ES-I3 (cell line): ENCODE results near the gene TRPM5.

Experiments
- H3K36me3 ChIP-seq: 2 replicates; pipeline ENCODE4 v1.6.1; 2013; ENCODE audit warnings: mild to moderate bottlenecking, low read length, control low read depth, moderate library complexity; ENCODE audit not compliant: insufficient read depth
- H3K4me1 ChIP-seq: 2 replicates; pipeline ENCODE4 v1.6.1; 2013; ENCODE audit warnings: mild to moderate bottlenecking, control low read depth, low read length; ENCODE audit not compliant: insufficient read depth
- H3K9ac ChIP-seq: 2 replicates; pipeline ENCODE4 v1.6.1; 2013; ENCODE audit warnings: low read depth, mild to moderate bottlenecking, low read length, moderate library complexity
- H3K9me3 ChIP-seq: 2 replicates; pipeline ENCODE4 v1.6.1; 2013; ENCODE audit warnings: mild to moderate bottlenecking, low read length, moderate library complexity; ENCODE audit not compliant: control insufficient read depth, insufficient read depth

TRPM5 gene

GRCh38 chr11:2464451-2465165, 20.3 kb upstream of the TRPM5 start:
- Histone ChIP-seq H3K36me3 (no peaks in the 10 kb centered on the region), H3K4me1 (no peaks in the 10 kb centered on the region), H3K9ac (no peak overlapping the region), H3K9me3 (no peaks in the 10 kb centered on the region)

DNA sequence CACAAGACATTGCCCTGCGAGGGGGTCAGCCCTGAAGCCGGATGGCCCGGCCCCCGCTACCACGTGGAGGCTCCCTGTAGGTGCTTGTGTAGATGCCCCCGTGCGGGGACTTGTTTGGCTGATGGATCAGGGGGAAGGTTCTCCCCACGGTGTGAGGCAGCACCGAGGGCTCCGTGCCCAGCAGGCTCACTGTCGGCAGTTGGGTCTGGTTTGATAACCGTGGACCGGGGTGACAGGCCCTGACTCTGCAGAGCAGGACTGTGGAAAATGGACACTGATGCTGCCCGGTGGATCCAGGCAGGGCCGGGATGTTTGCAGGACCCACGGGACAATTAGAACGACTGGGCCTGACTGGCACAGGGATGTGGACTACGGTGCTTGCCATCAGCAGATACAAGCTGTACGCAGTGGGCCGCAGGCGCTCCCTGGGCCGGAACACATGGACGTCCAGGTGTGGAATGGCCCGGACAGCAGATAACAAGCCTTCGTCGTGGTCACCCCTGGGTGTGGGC, 19.5 kb upstream of the TRPM5 start:
- Histone ChIP-seq H3K36me3 (no peaks in the 10 kb centered on the region), H3K9ac (no peak overlapping the region)

DNA sequence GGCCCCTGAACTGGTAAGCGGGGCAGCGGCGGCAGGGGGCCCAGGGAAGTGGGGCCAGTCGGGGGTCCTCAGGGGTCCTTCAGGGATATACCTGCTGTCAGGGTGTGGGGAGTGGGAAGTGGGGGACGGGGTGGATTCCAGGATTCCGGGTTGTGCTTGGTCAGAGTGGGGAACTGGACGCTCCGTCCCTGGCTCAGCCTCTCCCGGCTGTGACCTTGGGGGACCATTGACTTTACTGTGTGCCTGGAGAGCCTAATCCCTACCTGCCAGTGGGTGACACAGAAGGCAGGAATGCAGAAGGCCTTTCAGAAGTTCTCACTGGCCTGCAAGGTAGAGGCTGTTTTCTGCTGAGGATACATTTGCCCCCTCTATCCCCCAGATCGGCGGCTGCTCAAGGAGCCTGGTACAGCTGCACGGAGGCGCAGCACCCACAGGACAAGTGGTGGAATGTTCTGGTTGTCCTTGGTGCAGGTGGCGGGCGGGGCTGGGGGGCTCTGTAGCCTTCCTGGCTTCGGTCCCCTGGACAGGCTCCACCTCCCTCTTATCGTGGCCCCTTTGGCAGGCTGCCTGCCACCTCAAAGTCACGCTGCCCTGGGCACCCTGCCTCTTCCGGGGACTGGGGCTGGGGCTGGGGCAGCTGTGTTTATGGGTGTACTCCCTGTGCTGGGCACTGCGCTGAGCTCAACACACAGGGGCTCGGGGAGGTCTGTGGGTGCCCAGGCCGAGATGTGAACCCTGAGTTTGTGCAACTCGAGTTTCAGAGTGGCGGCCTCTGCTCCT, 18.9 kb upstream of the TRPM5 start:
- Histone ChIP-seq H3K9ac (no peak overlapping the region), H3K36me3 (no peaks in the 10 kb centered on the region), H3K9me3 (no peaks in the 10 kb centered on the region), H3K4me1 (no peaks in the 10 kb centered on the region)

More for the DNA sequence above, 19.5 kb upstream of the TRPM5 start:
- no peaks in the 10 kb centered on the region for H3K4me1 ChIP-seq
- no peaks in the 10 kb centered on the region for H3K9me3 ChIP-seq

DNA sequence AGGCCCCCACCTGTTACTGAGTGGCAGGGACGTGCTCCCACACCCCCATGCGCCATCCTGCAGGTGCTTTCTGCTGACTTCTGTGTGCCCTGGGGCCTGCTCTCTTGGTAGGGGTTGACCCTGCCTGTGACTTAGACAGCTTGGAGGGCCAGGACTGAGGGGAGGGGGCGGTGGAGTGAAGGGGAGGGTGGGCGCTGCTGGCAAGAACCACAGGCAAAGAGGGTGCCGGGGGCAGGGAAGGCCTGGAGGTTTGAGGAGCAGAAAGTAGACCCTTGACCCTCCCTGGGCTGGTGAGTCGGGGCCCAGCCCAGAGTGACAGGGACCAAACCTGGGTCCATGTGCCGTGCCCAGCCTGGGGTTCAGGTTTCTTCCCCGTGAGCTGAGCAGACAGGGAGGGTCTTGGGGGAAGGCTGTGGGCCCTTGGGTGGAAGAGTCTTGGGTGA, 18.2 kb upstream of the TRPM5 start:
- no peaks in the 10 kb centered on the region for H3K9me3 ChIP-seq
- H3K4me1 ChIP-seq: no peaks in the 10 kb centered on the region
- H3K9ac ChIP-seq: no peak overlapping the region
- H3K36me3 ChIP-seq: no peaks in the 10 kb centered on the region

- H3K4me1 ChIP-seq: no peaks in the 10 kb centered on the region
- H3K9me3 ChIP-seq: no peaks in the 10 kb centered on the region
- H3K36me3 ChIP-seq: no peaks in the 10 kb centered on the region
- H3K9ac ChIP-seq: no peak overlapping the region
Measured at GRCh38 chr11:2461956-2462542, 17.7 kb upstream of the TRPM5 start.

DNA sequence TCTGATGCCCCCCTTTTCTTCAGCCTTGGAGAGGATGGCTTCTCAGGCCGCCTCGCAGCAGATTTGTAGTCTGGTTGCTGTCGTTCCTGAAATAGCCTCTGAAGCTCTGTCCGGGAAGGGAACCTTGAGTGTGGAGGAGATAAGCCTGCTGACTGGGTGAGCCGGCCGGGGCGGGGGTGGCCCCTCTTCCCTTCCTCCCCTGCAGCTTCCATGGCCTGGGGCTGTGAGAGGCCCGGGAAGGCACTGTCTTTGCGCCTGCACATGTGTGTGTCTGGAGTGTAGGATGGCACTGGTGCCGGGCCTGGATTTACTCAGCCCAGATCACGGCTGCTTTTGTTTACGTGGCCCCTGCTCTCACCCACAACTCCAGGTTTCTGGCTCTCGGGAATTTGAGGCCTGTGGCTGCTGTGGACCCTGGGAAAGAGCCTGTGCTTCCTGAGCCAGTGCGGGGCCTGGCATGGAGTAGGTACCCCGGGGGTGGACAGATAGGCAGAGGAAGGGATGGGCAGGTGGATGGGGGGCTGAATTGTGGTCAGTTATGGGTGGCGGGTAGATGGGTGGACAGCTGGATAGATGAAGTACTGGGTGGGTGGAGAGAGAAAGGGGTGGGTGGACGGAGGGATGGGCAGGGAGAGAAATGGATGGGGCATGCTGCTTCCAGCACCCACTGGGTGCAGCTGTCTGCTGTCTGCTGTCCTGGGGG, 17.1 kb upstream of the TRPM5 start:
- no peak overlapping the region for H3K9ac ChIP-seq

DNA sequence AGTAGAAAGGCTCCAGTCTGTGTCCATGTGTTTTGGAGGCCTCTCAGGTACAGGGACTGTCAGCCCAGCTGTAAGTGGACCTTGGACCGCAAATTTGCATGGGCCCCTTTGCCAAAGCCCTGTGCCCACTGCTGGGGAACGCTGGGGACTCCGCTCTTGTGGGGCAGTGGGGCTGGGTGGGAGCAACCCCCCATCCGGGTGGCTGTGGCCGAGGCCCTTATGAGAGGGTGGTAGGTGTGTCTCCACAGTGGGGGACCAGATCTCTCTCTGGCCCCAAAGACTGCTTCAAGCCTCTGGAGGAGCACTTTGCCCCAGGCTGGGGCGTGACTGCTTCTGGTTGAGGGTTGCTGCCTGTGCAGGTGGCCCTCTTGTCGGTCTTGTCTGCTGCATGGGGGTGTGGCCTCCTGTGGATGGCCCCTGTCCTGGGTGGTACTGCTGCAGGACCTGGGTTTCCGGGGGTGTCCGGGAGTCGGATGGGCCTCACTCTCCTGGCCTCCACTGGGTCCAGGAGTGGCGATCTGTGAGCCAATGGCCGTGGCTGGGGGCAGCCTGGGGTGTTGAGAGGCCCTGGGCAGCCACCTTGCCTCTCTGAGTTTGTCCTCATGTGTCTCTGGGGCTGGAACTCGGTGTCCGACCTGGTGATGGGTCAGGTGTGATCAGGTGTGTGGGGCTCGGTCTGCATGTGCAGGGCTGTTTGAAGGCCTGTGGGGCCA, 16.4 kb upstream of the TRPM5 start:
- H3K9ac ChIP-seq: no peak overlapping the region
- H3K36me3 ChIP-seq: no peaks in the 10 kb centered on the region
- no peaks in the 10 kb centered on the region for H3K4me1 ChIP-seq
- H3K9me3 ChIP-seq: no peaks in the 10 kb centered on the region

More for the DNA sequence above, 17.1 kb upstream of the TRPM5 start:
- no peaks in the 10 kb centered on the region for H3K36me3 ChIP-seq
- H3K9me3 ChIP-seq: no peaks in the 10 kb centered on the region
- H3K4me1 ChIP-seq: no peaks in the 10 kb centered on the region

- no peak overlapping the region for H3K9ac ChIP-seq
- no peaks in the 10 kb centered on the region for H3K4me1 ChIP-seq
Measured at GRCh38 chr11:2459796-2460531, 15.7 kb upstream of the TRPM5 start.

DNA sequence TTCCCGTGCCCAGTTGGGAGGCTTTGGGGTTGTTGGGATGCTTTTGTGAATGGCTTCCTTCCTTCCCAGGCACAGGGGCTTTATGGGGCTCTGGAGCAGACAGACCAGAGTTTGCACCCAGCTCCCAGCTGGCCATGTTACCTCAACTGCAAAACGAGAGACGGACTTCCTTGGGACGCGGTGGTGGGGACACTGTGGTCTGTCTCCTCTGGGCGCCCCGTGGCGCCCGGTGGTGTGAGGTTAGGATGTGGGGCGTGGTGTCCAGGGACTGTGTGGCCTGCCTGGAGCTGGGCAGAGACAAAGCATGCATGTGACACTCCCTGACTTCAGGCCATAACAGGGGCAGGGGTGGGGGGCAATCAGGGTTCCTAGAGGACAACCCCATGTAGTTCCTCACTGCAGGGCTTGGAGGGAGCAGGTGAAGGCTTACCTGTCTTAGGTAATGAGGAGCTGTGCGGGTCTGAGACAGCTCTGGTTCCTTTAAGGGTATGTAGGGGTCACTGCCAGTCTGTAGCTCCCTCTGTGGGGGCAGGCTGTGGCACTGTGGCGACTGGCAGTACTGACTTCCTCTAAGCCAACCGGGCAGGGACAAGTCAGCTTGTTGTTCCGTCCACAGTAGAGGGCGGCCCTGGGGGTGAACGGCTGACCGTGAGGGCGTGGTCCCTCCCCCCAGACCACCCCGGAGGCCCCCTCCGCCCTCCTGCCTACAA, 14.9 kb upstream of the TRPM5 start:
- Histone ChIP-seq H3K4me1 (no peaks in the 10 kb centered on the region), H3K9me3 (no peaks in the 10 kb centered on the region), H3K36me3 (no peaks in the 10 kb centered on the region), H3K9ac (no peak overlapping the region)

More at GRCh38 chr11:2459796-2460531, 15.7 kb upstream of the TRPM5 start:
- no peaks in the 10 kb centered on the region for H3K36me3 ChIP-seq
- no peaks in the 10 kb centered on the region for H3K9me3 ChIP-seq

GRCh38 chr11:2458321-2458720, 14.0 kb upstream of the TRPM5 start:
- H3K9me3 ChIP-seq: no peaks in the 10 kb centered on the region
- no peaks in the 10 kb centered on the region for H3K4me1 ChIP-seq
- no peaks in the 10 kb centered on the region for H3K36me3 ChIP-seq

GRCh38 chr11:2453436-2453835, 9.1 kb upstream of the TRPM5 start:
- Histone ChIP-seq H3K9me3 (no peaks in the 10 kb centered on the region), H3K9ac (no peak overlapping the region), H3K4me1 (no peaks in the 10 kb centered on the region)

More at GRCh38 chr11:2458321-2458720, 14.0 kb upstream of the TRPM5 start:
- no peak overlapping the region for H3K9ac ChIP-seq

GRCh38 chr11:2452321-2453012, 8.2 kb upstream of the TRPM5 start:
- Histone ChIP-seq H3K36me3 (no peaks in the 10 kb centered on the region), H3K9ac (no peak overlapping the region), H3K9me3 (no peaks in the 10 kb centered on the region), H3K4me1 (no peaks in the 10 kb centered on the region)

More at GRCh38 chr11:2453436-2453835, 9.1 kb upstream of the TRPM5 start:
- H3K36me3 ChIP-seq: no peaks in the 10 kb centered on the region
